Measurements from ENCODE around the gene CARMIL1. TPM values are rescaled to one million over a fixed set of nuclear protein-coding genes. Genes with fewer than 3 reads are reported as not detected.

The CARMIL1 gene
- total and polyA plus RNA-seq, 2 of the 8 experiments (the other 6 are each of a cell fraction or from before 2014, with no cell fraction given), result 20.3 to 40.4 TPM

DNA sequence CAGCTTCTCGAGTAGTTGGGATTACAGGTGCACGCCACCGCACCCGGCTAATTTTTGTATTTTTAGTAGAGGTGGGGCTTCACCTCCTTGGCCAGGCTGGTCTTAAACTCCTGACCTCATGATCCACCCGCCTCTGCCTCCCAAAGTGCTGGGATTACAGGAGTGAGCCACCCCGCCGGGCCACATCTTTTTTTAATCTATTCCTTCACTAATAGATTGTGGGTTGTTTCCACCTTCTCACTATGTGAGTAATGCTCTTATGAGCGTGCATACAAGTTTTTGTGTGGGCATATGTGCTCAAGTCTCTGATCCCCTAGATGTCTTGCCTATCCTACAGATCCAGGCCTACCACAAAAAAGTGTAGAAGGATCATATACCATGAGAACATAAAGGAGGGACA, 30.7 kb downstream of the CARMIL1 start:
- Histone ChIP-seq H3K4me1 (replicated peaks in 1 of 4; ENCODE audit: control insufficient read depth in 3 of 4, insufficient read depth in 4 of 4, low read length in 3 of 4) (peaks cover 0 to 13% (median 7%) of the 10 kb centered on the region in 4 experiments; a peak in 5 of 7 replicates), H4K91ac (replicated peaks; ENCODE audit: insufficient read length, low read length) (no peak overlapping the region), H3K56ac (replicated peaks; ENCODE audit: insufficient read length, low read depth, low read length) (no peak overlapping the region), H4K8ac (ENCODE audit: extremely low read depth, insufficient read depth, low read length) (no peak overlapping the region), H2BK120ac (replicated peaks; ENCODE audit: low read depth, low read length) (no peak overlapping the region), H3K23ac (ENCODE audit: insufficient read length) (no peak overlapping the region), H3K9me3 (ENCODE audit: insufficient read depth in 2 of 2, low read depth in 1 of 2, low read length in 1 of 2) (no peaks in the 10 kb centered on the region), H4K5ac (ENCODE audit: insufficient read length, low read depth, low read length) (no peak overlapping the region), H2BK5ac (ENCODE audit: low read depth, low read length) (no peak overlapping the region), H3K27ac (ENCODE audit: low read depth, low read length) (no peak overlapping the region), H3K18ac (ENCODE audit: extremely low read depth, low read length) (no peak overlapping the region), H2BK15ac (ENCODE audit: low read length) (no peak overlapping the region), H2AK5ac (ENCODE audit: low read depth, low read length) (no peak overlapping the region), H3K14ac (ENCODE audit: insufficient read length) (no peak overlapping the region), H3K36me3 (ENCODE audit: control insufficient read depth in 2 of 4, insufficient read depth in 4 of 4, low read length in 3 of 4) (no peaks in the 10 kb centered on the region), H2AFZ (ENCODE audit: low read length) (no peak overlapping the region), H3K4me3 (ENCODE audit: extremely low read depth in 1 of 4, insufficient read depth in 2 of 4, low read depth in 3 of 4, low read length in 4 of 4) (no peak overlapping the region), H4K20me1 (replicated peaks in 1 of 2; ENCODE audit: control insufficient read depth in 1 of 2, insufficient read depth in 2 of 2, low read length in 2 of 2) (peaks cover 0 to 4% of the 10 kb centered on the region in 2 experiments), H3K79me1 (ENCODE audit: low read depth, low read length) (0 out of 2 replicates have a peak, but pooled peaks cover 3% of the 10 kb centered on the region), H3K79me2 (ENCODE audit: control insufficient read depth in 1 of 2, insufficient read depth in 2 of 2, low read length in 2 of 2) (peaks cover 0 to 83% of the 10 kb centered on the region in 2 experiments; a peak in 2 of 4 replicates), H2BK20ac (ENCODE audit: low read length) (no peak overlapping the region), H3K9ac (replicated peaks in 1 of 4; ENCODE audit: extremely low read depth in 1 of 4, low read depth in 3 of 4, low read length in 3 of 4) (no peak overlapping the region), H2BK12ac (ENCODE audit: low read depth, low read length) (no peak overlapping the region), H3K4ac (replicated peaks; ENCODE audit: insufficient read length, low read depth, low read length) (no peak overlapping the region), H3K27me3 (replicated peaks in 1 of 4; ENCODE audit: control insufficient read depth in 3 of 4, extremely low read depth in 1 of 4, insufficient read depth in 3 of 4, low read length in 3 of 4) (no peaks in the 10 kb centered on the region), H3K4me2 (ENCODE audit: insufficient read depth in 1 of 2, low read depth in 2 of 2, low read length in 2 of 2) (no peak overlapping the region), H3K23me2 (ENCODE audit: low read depth, low read length) (no peaks in the 10 kb centered on the region; the same call in 1 of the 2 replicates)
- ChIA-PET CTCF (ENCODE audit: partially characterized antibody) (interaction anchor here (0.5 to 0.8 kb wide), 4 partner anchors 9 to 244 kb away, joined by 3 read pairs; no protein-coding TSS in a partner anchor), POLR2A (ENCODE audit: partially characterized antibody) (interaction anchor here (0.8 kb wide), 1 partner anchor 18 kb away, joined by 3 read pairs; no protein-coding TSS in a partner anchor)
- 73% methylated on average over 8 of the region's 8 CpGs; no CpG with 5 or more reads in 1 of the 2 experiments for WGBS, 2 experiments (ENCODE audit: extremely low coverage in 1 of 2, insufficient coverage in 1 of 2, insufficient read length in 1 of 2, insufficient replicate concordance in 2 of 2, low coverage in 1 of 2, low lambda C conversion rate in 2 of 2, missing lambda C conversion rate in 1 of 2)
- DNase-seq (ENCODE audit: low read depth in 1 of 2, low spot score in 2 of 2) (no peak), FAIRE-seq (no peak)
- TF ChIP-seq CREB1 (IDR thresholded peaks at IDR 0.05) (no peak), SRF (IDR thresholded peaks at IDR 0.05; ENCODE audit: low read depth, low read length) (no peak), ASH2L (IDR thresholded peaks at IDR 0.05; ENCODE audit: low read length) (no peak), PHF8 (conservative IDR thresholded peaks at IDR 0.05; ENCODE audit: low read depth, low read length) (no peak), SUZ12 (IDR thresholded peaks at IDR 0.05; ENCODE audit: low read length) (no peak), RBBP5 (IDR thresholded peaks at IDR 0.05; ENCODE audit: borderline replicate concordance, low read depth, low read length) (no peak), SP4 (IDR thresholded peaks at IDR 0.05; ENCODE audit: low read length) (no peak), ZNF274 (IDR thresholded peaks at IDR 0.05; ENCODE audit: borderline replicate concordance, extremely low read depth, low read length) (no peak)
- TF ChIP-seq, protein P1, sequence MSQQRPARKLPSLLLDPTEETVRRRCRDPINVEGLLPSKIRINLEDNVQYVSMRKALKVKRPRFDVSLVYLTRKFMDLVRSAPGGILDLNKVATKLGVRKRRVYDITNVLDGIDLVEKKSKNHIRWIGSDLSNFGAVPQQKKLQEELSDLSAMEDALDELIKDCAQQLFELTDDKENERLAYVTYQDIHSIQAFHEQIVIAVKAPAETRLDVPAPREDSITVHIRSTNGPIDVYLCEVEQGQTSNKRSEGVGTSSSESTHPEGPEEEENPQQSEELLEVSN (IDR thresholded peaks at IDR 0.05), result no peak
- TF ChIP-seq, protein P2, sequence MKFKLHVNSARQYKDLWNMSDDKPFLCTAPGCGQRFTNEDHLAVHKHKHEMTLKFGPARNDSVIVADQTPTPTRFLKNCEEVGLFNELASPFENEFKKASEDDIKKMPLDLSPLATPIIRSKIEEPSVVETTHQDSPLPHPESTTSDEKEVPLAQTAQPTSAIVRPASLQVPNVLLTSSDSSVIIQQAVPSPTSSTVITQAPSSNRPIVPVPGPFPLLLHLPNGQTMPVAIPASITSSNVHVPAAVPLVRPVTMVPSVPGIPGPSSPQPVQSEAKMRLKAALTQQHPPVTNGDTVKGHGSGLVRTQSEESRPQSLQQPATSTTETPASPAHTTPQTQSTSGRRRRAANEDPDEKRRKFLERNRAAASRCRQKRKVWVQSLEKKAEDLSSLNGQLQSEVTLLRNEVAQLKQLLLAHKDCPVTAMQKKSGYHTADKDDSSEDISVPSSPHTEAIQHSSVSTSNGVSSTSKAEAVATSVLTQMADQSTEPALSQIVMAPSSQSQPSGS (IDR thresholded peaks at IDR 0.05; ENCODE audit: low read length), result no peak

Data from H1 (cell line).